GM18520 (cell line): ENCODE data around the gene TIMM23.
"Not testable (repeated sequence)": the region's sequence is repeated elsewhere in the genome, so short reads cannot be mapped to it uniquely, and the experiment has no call there.

Experiments
- ATAC-seq: cut with Tn5 transposase; IDR thresholded peaks from one replicate; pipeline ENCODE4 v1.9.1; 2021; ENCODE audit not compliant: unreplicated experiment

TIMM23 gene

GRCh38 chr10:45985590-45985989, 13.3 kb downstream of the TIMM23 start:
- not testable (repeated sequence) for ATAC-seq

GRCh38 chr10:45997557-45997956, 25.3 kb downstream of the TIMM23 start:
- ATAC-seq = no peak

DNA sequence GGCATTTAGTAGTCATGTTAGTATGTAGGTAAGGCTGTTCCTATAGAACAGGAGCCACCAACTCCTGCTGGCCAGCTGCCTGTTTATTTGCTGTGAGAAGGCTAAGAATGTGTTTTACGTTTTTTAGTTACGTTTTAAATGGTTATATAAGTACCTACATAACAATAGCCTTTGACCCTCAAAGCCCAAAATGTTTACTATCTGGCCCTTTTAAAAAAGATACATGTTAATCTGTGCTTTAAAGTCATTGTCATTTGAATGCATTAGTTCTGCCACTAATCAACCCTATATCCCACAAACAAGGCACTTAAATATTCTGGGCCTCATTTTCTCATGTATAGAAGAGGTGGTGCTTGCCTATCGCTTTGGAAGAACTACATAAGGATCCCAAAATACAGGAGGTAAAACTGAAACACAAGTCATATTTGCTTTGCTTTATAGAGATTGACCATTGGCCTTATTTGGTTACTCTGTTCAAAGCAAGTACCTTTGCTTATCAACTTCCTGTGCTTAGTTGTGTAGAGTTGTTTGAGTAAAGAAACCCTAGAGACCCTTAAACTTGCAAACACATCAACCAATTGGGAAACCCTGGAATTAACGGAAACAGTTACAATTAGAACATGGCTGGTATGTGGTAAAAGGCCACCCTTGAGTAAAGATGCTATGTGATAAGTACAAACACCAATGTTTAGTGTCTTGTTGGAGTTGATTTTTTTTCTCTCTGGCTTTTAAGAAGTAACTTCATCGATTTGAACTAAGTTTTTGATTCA, 25.9 kb downstream of the TIMM23 start:
- no peak for ATAC-seq

DNA sequence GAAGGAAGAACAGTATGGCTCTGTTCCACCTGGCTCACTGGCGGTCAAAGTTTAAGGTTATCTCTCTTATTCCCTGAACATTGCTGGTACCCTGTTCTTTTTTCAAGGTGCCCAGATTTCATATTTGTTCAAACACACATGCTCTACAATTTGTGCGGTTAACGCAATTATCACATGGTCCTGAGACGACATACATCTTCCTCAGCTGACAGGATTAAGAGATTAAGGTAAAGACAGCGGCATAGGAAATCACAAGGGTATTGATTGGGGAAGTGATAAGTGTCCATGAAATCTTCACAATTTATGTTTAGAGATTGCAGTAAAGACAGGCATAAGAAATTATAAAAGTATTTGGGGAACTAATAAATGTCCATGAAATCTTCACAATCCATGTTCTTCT, 27.7 kb downstream of the TIMM23 start:
- not testable (repeated sequence) for ATAC-seq

GRCh38 chr10:46000538-46000937, 28.2 kb downstream of the TIMM23 start:
- ATAC-seq = no peak

DNA sequence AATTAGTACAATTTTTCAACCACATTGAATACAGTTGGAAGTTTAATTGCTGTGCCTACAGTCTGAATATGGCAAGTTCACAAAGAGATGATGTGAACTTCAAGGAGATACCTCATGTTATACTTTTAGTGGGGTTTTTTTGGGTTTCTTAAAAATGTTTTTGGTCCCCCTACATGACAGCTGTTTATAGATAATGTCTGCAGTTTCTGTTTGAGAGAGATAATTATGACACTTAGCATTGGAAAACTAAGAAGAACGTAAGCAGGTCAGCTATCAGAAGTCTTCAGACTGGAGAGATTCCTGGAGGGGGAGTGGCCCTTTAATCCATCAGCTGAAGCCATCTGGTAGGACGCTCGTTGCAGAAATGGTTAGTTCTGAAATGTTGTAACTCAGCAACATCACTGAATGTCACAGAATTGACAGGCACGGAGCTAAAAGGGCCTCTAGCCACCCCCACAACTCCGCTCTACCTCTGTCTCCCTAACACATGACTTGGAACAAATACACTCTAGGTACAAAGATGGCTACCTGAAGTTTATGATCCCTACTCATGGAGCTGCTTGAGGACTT, 29.0 kb downstream of the TIMM23 start:
- ATAC-seq = no peak

- not testable (repeated sequence) for ATAC-seq
Measured at GRCh38 chr10:46002189-46002687, 29.9 kb downstream of the TIMM23 start.

- ATAC-seq = no peak
Measured at GRCh38 chr10:46002916-46003693, 30.8 kb downstream of the TIMM23 start.

- ATAC-seq = no peak
Measured at GRCh38 chr10:46004963-46005362, 32.7 kb downstream of the TIMM23 start.

DNA sequence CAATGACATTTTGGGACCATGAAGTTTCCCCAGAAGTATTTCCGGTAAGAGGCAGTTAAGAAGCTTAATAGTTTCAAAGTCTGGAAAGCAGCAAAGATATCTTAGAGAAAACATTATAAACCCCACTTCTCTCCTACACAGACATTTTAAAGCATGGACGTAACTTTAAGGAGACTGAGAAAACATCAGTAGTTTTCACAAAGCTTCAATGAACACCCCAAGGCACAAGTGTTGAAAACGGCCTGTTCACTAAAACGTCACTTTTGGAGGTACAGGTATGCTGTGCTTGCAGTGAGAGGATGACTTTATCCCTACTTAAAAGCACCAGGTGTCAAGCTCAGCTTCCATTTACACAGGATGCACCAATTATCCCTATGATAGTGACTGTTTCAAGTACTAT, 33.1 kb downstream of the TIMM23 start:
- no peak for ATAC-seq

- no peak for ATAC-seq
Measured at GRCh38 chr10:46006219-46006618, 33.9 kb downstream of the TIMM23 start.

- no peak for ATAC-seq
Measured at GRCh38 chr10:46012746-46013145, 40.5 kb downstream of the TIMM23 start.

DNA sequence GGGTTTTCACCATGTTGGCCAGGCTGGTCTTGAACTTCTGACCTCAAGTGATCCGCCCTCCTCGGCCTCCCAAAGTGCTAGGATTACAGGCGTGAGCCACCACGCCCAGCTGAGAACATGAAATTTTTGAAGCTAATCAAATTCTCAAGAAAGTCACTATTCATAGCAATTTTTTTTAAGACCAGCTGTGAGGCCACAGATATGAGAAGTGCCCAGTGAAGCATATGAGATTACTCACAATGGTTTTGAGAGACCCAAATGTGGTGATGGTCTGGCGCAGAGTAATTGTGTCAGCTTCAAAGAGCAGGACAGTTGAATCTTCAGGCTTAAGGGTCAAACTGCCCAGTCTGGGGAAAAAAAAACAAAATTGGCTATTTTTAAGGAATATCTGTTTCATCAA, 41.9 kb downstream of the TIMM23 start:
- no peak for ATAC-seq

DNA sequence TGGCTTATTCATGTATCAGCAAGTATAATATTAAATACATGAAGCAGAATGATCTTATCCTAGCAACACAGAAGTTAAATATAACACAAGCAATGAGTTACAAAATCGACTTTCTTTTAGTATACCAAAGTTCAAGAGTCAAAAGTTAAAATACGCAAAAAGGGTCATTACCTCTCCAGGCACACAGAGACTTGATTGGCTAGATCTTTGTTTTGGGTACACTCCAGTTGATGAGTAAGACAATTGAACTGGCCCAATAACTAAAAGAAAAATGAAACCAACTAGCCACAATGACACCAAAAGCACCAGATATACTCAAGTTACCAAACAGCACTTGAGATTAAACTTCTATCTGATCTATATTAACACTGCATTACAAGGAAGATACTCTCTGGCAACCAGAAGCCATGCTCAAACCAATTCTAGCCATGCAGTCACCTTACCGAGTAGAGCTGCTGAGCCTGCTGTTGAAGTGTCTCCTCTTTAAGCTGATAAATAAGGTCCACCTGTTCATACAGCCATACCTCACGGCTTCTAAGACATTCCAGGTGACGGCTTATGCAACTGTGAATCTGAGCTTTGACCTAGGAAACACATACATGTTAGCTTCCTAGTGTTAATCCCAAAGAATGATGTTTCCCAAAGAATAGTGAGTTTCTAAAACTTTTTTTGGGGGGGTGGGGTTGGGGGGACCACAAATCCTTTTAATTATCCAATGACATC, 42.6 kb downstream of the TIMM23 start:
- no peak for ATAC-seq

DNA sequence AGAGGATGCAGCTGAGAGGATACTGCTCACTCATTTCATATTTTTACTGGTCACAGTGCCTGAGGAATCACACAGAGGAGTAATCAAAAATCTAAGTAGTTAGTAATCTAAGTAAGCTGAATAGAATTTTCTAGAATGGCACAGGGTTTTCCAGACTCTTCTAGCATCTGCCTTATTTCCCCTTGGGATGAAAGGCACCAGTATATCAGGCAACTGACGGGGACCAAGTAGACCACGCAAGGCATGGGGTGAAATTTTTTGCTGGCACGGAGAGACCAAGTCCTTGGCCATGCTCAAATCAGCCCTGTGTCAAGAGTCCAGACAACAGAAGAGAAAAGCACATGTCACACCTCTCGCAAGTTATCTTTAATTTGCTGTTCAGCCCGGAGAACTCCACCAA, 43.9 kb downstream of the TIMM23 start:
- no peak for ATAC-seq

DNA sequence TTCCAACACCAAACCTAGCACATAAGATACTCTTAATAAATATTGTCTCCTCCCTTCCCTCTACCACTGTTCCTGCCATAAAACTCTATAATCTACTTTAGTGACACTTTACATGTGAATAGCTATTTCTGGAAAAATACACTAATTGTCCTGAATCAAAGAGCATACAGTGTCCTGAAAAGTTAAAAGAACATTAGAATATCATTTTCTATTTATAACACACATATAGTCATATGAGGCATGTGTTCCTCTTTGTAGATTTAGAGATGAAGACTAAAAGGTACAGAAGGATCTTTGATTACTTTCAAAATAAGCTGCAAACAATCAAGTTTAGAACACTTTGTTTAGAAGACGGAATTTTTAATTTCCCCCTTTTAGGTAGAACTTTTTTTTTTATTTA, 44.5 kb downstream of the TIMM23 start:
- no peak for ATAC-seq

DNA sequence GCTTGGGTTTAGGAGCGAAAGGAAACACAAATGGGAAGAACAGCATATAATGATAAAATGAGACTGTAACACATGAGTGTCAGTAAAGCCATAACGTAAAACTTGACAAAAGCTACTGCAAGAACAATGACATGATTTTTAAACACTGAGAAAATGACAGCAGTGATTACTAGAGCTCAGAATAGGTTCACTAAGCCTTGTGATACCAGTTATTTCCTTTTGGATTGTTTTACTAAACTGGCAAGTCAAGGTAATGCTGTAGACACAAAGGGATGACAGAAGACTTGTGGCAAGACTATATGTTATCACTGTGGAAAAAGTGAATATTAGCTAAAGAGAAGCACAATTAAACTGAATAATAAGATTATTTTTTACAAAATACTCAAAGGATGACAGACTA, 45.4 kb downstream of the TIMM23 start:
- no peak for ATAC-seq

DNA sequence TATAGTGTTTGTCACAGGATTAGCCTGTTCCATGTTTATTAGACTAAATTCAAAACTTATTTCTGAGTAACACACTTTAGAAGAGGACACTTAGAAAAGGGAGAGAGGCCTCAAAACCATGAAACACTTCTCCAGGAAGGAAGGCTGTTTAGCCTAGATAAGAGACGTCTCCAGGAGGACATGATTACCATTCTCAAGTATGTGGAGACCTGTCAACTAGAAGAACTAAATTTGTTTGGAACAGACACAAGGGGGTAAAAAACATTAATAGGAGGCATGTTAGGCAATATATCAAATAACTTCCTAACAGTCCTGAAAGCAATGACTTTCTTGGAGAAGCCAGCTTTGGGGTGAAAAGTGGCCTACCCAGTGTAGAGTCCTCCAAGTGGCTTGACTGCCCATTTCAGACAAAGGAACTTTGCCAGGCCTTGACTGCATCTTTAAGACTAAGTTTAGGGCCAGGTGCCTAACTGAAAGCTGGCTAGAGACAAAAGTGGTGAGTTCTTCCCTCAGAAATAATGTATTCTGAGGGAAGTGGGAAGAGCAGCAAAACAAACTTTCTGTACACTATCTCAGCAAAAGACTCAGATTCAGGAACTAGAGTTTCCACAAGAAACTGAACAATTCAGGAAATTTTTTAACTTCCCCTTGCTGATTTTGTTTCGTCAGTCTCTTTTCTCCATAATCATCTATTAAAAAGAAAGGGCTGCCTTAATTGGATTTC, 46.3 kb downstream of the TIMM23 start:
- ATAC-seq = no peak

- no peak for ATAC-seq
Measured at GRCh38 chr10:46019177-46019528, 46.9 kb downstream of the TIMM23 start.

DNA sequence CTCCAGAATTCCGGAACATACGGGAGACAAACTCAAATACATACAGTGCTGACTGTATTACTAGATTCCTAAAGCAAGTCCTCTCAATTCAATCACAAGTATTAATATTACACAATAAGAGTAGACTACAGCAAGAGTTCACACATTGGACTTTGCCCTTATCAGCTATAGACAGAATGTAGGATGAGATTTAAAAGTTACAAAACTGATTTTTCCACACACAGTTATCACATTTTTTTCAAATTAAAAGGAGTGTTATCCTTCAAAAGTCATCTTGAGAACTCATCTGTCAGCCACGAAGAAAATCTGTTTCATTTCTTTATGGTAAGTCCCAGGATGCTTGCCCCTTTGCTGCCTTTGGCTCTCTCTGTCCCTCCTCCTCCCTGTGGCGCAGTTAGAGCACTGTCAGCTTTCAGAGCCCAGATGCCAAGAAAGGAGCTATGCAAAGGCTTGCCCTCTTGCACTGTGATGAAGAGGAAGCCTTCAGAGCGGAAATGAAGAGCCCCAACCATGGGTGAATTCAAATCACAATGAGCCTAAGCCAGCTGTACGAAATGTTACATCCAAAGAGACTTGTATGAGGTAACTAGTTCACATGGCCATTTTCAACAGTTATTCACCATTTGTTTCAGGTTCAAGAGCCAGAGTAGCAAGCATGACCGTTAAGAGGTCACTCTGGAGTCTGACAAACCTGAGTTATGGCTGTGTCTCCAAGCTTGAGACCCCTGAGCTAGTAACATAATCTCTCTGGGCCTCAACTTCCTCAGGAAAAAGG, 47.5 kb downstream of the TIMM23 start:
- ATAC-seq = no peak
